GM19452 (cell line): ENCODE measurements around the gene CRYGS.
A peak's percentile ranks its signal among the peaks of the same experiment; 100 is the strongest.
"Not testable (repeated sequence)": the region's sequence is repeated elsewhere in the genome, so short reads cannot be mapped to it uniquely, and the experiment has no call there.

Source experiments
- ATAC-seq: cut with Tn5 transposase; IDR thresholded peaks from one replicate; pipeline ENCODE4 v1.9.1; 2021; ENCODE audit not compliant: unreplicated experiment

Gene CRYGS

DNA sequence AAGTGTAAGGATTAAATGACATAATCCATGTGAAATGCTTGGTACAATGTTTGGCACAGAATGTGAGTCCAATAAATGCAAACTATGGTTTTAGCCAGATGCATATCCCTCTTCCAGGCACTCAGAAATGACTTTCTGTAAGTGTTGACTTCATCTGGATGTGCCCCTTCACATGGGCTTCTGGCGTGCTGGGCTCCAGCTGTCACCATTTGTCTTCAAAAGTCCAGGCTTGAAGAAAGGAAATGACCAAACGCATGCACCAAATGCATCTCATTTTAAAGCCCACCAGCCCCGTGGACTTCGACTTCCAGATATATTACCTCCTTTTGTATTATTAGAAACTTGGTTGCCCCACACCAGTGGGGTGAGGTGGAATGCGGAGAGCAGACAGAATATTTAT, 23.7 kb downstream of the CRYGS start:
- no peak for ATAC-seq

DNA sequence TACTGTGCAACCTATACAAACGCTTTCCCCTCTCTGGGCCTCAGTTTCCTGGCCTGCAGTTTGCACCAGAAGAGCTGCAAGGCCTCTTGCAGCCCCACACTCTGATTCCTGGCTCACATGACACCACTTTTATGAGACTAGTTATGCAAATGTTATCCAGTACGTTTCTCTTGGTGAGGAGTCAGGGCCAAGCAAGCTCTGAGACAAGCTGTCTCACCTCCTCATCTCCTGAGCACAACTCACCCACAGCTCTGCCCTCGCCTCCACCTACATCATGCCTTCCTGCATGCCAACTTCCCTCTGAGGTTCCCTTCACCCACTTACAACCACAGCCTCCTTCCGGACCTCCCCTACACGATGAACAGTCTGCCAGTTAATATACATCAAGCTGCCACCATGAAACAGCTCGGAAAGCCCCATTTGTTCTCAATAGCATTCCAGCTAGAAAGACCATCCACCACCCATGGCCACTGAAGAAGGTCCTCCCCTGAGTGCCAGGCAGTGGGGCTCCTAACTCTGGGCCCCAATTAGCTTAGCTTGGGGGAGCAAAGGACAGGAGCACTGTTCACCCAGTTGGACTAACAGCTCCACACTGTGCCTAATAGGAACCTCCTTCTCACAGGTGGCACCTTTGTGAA, 25.0 kb downstream of the CRYGS start:
- peak; percentile 36 for ATAC-seq

DNA sequence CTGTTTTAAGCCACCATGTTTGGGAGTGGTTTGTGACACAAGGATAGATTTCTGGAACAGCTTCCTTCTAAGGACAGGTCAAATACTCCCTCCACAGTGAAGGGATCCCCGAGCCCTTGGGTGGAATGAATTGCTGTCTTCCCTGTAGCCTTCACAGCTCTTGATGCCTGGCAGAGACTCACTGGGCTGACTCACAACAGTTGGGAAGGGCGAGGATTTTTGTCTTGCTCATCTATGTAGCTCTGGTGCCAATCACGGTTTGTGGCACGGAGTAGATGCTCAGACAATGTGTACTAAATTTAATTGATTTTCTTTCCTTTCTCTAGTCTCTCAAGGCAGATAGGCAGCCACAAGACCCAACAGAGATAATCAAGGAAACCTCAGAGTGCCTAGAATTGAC, 27.0 kb downstream of the CRYGS start:
- no peak for ATAC-seq

DNA sequence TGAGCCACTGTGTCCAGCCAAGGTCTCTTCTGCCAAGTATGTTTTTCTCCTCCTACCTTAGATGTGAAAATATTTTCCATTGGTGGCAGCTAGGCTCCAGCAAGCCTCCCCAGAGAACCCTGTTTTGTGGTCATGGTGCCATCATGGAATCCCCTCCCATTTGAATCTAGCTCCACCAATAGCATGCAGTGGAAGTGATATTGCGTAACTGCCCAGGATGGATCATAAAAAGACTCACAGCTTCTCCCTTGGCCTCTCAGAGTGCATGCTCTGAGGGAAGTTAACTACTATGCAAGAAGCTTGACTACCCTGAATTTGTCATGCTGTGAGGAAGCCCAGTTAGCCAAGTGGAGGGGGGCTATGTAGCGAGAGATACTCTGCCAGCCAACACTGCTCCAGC, 27.5 kb downstream of the CRYGS start:
- no peak for ATAC-seq

DNA sequence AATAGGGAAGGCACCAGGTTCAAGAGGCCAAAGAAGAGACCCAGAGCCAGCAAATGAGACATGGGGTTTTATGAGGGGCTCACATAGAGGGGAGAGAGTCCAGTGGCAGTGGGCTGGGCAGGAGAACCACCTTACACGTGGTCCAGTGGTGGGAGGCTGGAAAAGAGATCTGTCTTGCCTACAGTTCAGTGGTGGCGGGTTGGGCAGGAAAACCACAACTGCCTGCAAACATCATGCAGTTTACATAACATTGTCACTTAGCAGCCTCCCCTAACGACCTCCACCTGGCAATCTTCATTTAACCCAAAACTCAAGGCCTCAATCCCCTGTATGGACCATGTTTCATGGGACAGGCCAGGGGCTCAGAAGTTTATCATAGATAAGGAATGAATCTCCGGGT, 29.1 kb downstream of the CRYGS start:
- no peak for ATAC-seq

DNA sequence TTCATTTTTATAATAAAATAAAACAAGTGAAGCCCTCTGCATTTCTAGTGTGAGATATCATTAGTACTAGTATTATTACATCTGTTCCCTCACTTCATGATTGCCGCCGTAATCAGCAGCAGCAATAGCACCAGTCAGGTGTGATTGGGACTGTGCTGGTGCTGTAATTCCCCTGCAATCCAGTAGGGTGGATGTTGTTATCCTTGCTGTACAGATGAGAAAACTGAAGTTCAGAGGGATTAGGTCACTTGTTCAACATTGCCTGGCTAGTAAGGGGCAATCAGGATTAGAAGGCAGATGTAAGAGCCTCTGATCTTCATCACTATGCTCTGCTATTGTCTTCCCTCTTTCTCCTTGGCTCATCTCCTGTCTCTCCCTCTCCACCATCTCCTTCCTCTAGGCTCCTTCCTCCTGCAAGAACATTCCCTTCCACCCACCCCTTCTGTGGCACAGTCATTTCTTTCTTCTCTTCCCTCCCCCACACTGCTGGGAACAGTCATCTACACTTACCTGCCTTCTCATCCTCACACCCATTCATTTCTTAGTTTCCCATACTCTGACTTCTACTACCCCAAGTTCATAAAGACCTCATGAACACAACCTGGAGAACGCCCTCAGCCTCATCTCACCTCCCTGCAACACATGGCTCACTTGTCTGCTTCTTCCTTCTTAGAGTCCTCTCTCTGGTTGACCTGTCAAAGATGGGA, 29.7 kb downstream of the CRYGS start:
- no peak for ATAC-seq

DNA sequence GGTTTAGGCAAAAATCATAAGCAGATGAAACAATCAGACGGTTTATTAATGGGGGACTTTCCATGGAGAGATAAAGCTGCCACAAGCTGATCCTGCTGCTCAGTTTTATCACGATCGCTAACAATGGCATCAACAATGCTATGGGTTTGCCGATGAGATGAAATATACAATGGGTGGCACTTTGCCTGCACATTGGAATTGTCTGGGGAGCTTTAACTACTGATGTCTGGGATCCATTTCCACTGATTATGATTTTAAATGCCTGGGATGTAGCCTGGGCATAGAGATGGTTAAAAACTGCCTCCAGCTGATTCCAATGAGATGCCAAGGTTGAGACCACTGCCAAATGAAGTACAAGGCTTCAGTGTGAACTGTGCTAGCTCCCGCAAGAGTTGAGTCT, 30.8 kb downstream of the CRYGS start:
- ATAC-seq: no peak

DNA sequence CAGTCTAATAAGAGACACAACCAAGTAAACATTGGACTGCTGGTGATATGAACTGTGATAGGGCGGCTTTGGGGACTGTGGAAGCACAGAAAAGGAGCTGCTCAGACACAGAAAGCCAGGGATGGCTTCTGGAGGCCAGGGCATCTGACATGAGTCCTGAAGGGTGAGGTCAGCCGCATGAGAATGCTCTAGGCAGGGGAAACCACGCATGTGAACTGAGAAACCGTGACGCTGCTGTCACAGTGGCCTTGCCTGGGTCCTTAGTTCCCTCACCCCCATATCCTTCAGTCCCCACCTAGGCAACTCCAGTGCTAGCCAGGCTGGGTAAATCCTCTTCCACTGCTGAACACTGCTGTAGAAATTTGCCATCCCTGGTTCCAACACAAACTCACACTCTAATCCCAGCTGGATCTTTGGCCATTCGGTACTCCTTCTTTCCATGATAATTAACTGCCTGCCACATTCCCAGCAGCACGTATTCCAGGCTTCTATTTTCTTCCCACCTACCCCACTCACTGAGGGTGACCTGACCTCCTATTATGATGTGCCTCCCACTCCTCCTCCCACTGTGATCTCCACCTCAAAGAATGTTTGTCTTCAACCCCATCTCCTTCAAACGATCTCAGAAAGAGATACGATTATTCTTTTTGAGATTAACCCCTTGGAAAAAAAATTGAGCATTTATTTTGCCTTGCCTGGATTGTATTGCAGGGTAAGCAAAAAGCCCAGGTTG, 31.4 kb downstream of the CRYGS start:
- ATAC-seq: no peak

DNA sequence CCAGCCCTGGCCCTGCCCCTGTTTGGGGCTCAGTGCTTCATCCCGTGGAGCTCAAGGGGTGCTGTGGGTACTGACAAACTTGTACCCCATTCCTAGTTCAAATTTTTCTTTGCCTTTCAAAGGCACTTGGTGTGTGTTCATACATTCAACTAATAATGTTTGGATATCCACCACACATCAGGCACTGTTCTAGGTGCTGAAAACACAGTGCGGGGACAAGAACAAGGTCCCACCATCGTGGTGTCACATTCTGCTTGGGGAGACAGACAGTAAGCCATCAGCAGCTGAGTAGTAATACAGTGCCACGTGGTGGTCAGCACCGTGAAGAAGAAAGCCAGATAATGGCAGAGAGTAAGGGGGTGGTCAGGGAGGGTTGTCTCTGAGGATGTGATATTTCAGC, 32.5 kb downstream of the CRYGS start:
- ATAC-seq: no peak

DNA sequence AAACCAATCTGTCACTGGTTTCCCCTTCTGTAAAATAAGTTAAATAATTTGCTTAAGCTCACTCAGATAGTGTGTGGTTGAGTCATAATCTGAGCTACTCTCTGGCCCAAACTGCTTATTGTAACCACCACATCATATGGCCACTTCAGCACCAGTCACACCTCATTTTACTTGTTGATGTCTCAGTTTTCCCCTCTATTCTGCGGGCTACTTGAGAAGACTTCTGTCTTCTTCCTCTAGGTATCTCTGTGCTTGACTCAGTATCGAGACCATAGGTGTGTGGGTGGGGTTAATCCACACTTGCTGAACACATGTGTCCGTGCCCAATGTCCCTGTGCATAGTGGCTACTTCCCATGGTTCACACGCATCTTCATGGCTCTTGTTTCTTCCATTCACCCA, 32.9 kb downstream of the CRYGS start:
- ATAC-seq: peak; percentile 76

DNA sequence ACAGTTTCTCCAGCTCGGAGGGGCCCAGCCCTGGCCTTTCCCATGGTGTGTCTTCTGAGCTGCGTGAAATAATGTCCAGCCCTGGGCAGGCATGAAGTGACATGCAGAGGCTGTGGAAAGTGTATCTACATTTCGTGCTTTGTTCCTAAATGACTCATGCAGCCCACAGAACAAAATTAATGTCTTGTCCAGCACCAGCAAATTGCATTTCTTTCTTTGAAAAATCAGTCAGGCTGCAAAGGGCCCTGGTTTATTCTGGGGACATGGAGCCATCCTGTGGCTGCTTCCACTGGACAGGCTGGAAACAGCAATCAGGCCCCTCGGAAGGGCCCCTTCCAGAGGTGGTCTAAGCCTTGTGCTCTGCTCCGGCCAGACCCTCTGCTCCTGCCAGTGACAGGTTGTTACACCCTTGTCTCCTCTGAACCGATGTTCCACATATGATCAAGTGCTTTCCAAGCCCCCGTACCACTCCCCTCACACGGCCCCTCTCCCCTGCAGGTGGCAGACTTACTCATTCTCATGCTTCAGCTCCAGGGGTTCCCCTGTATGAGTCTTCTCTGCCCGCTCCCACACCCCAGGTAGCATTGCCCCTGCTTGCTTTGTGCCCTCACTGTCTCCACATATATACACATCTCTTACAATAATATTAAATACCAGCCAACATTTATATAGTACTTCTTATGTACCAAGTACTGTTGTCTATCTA, 33.7 kb downstream of the CRYGS start:
- peak; percentile 31 for ATAC-seq

DNA sequence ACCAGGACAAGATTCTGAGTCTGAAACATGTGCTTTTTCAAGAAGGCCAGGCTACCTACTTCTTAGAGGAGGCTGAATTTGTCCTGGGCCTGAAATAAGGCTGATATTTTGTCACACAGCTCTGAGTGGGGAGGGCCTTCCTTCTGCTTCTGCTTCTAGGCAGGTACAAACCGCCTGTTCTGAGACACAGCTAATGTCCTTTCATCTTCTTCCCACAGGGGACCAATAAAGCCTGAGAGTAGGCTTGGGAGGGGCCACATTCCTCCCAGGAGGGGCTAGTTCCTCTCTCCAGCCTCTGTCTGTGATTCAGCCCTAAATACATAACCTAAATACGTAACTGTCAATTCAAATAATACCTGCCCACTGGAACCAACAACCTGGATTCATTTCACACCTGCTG, 34.8 kb downstream of the CRYGS start:
- no peak for ATAC-seq

DNA sequence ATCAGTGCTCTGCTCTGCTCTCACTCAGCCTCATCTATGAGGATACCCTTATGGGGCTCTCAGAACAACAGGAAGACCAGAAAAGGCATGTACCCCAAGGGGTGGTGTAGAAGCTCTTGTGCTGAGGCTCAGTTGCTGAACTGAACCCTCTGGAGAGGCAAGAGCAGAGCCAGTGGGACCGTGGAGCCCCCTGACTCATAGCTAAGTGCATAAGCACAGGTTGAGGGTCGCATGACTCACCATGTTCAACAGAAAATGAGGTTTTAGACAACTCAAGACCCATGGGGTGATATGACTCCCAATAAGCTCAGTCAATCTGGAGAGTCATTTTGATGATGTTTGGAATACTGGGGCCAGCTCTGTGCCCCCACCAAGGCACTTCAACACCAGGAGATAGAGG, 37.3 kb downstream of the CRYGS start:
- no peak for ATAC-seq

DNA sequence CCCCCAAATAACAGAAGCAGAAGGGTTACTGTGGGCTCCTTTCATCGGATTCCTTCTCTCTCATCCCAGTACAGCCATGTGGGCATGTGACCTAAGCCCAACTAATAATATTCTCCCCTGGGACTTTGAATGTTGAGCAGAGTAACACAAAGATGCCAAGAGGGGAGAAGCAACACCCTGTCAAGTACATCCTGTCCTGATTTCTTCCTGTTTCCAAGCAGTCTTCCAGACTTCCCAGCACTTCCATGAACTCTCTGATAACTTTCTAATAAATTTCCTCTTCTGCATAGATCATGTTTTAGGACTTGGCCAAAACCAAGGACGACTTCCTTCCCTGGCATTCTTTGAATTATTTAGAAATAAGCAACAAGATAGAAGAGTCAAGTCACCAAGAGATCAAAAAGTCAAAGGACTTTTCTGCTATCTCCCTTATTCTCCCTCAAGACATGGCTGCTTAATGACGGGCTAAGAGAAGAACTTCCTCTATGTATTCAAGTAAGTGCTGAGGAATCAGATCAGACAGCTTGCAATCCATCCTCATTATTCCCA, 37.9 kb downstream of the CRYGS start:
- ATAC-seq: no peak

DNA sequence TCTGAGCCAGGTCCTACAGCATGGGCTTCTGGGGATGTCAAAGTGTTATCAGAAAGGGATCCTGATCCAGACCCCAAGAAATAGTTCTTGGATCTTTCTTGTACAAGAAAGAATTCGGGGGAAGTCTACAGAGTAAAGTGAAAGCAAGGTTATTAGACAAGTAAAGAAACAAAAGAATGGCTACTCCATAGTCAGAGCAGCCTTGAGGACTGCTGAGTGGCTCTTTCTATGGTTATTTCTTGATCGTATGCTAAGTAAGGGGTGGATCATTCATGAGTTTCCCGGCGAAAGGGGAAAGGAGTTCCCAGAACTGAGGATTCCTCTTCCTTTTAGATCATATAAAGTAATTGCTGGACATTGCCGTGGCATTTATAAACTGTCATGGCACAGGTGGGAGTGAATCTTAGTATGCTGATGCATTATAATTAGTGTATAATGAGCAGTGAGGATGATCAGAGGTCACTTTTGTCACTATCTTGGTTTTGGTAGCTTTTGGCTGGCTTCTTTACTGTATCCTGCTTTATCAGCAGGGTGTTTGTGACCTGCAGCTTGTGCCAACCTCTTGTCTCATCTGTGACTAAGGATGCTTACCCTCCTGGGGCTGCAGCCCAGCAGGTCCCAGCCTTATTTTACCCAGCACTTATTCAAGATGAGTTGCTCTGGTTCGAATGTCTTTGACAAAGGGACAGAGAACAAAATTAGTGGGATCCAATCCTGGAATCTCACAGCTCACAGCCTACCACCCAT, 41.0 kb downstream of the CRYGS start:
- no peak for ATAC-seq

DNA sequence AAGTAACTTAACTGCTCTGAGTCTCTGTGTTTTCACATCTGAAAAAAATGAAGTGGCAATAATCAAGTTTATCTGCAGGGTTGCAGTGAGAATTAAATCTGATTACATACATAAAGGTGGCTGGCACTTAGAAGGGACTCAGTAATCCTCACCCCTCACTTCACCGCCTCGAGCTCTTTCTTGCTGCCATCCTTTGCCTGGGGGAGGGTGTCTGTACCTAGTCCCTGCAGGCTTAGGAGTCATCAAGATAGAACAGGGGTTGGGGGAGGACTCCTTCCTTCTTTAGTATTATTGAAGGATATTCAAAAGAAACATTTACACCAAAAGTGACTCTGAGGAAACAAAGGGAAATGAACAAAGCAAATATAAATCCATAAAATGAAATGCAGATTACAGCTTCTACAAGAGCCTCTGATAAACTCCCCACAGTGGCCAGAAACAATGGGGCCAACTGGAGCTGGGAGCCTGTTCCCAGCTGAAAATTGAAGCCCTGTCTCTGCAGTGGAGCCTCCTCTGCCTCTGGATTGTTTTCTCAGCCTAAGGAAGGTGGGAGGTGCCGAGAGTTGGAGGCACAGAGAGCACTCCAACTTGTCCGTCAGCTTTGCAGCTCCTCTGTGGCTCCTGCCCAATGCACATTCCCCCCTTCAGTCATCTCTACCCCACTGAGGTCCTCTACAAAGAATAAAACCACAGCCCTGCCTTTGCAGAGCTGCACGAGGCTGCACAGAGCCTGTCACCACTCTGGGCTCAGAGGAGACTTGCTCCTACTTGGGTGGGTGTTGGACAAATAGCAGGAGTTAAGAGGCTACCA, 41.8 kb downstream of the CRYGS start:
- ATAC-seq: no peak

DNA sequence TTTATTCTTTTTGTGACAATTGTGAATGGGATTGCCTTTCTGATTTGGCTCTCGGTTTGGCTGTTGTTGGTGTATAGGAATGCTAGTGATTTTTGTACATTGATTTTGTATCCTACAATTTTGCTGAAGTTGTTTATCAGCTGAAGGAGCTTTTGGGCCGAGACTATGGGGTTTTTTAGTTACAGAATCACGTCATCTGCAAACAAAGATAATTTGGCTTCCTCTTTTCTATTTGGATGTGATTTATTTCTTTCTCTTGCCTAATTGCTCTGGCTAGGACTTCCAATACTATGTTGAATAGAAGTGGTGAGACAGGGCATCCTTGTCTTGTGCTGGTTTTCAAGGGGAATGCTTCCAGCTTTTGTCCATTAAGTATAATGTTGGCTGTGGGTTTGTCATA, 44.2 kb downstream of the CRYGS start:
- ATAC-seq: not testable (repeated sequence)

DNA sequence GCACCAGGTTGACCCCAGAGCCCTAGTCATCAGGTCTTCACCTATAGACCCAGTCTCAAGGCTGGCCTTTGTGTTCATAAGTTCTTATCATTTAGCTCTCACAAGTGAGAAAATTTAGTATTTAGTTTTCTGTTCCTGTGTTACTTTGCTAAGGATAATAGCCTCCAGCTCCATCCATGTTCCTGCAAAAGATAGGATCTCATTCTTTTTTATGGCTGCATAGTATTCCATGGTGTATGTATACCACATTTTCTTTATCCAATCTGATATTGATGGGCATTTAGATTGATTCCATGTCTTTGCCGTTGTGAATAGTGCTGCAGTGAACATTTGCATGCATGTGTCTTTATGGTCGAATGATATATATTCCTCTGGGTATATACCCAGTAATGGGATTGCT, 46.2 kb downstream of the CRYGS start:
- not testable (repeated sequence) for ATAC-seq

DNA sequence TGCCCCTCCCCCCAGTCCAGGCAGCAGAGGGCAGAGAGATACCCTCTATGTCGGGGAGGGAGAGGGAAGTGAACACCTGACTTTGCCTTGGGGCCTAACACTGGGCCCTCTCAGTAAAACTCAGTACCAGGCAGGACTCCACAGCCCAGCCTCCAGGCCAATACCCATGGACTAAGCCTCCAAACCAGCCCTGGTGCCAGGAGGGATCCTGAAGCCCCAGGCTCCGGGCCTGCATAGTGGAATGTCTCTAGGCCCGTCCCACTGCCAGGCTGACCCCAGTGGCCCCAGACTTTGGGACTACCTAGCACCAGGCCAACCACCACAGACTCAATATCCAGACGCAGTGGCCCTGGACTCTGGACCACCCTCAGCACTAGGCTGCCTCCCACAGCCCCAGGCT, 46.6 kb downstream of the CRYGS start:
- ATAC-seq: no peak

DNA sequence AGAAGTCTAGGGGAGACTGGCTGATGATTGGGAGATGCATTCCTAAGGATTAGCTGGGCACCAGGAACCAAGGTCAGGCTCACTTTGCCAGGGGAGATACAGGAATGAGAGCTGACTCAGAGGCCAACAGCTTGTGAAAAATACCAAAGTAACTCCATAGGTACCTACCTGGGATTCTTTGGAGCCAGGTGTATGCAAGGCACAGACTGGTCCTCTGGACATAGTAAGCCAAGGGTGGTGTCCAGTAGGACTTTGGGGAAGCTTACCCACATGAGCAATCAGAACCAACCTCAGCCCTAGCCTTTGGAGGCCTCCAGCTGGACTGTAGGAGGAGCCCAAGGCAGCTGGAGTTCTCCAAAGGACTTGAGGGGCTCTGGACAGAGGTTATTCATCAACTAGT, 47.5 kb downstream of the CRYGS start:
- ATAC-seq: no peak
